Esophagus muscularis mucosa (tissue), 4 donors: ENCODE measurements around the gene HPS4. TPM values are rescaled to one million over a fixed set of nuclear protein-coding genes. Genes with fewer than 3 reads are reported as not detected.

ENCODE experiments used
- DNase-seq: peaks from one replicate; pipeline ENCODE4 v3.0.0-alpha.2; 2017; ENCODE audit errors: extremely low spot score
- H3K27ac ChIP-seq, 4 donors: fragments of 200-600 bp; sonication (generic); replicated peaks in 1 of 4; 1 replicate in 3 of 4; 2 replicates in 1 of 4; pipeline ENCODE4 v1.5.1; 2016 to 2019; ENCODE audit warnings: mild to moderate bottlenecking in 1 of 4
- H3K27me3 ChIP-seq, 4 donors: fragments of 200-600 bp; sonication (generic); one replicate each; pipeline versions ENCODE4 v1.5.1 to v1.6.0; 2016 to 2019
- H3K36me3 ChIP-seq, 4 donors: fragments of 200-600 bp; sonication (generic); one replicate each; pipeline ENCODE4 v1.5.1; 2016 to 2019
- H3K4me1 ChIP-seq, 4 donors: fragments of 200-600 bp; sonication (generic); one replicate each; pipeline ENCODE4 v1.5.1; 2016 to 2019
- H3K4me3 ChIP-seq, 4 donors: fragments of 200-600 bp; sonication (generic); 1 replicate in 2 of 4; 2 replicates in 2 of 4; pipeline ENCODE4 v1.5.1; 2016 to 2019; ENCODE audit warnings: mild to moderate bottlenecking in 4 of 4, moderate library complexity in 1 of 4
- H3K9me3 ChIP-seq, 4 donors: fragments of 200-600 bp; sonication (generic); 1 replicate in 3 of 4; 2 replicates in 1 of 4; pipeline ENCODE4 v1.5.1; 2016 to 2019
- EP300 ChIP-seq: sonication (generic); formaldehyde crosslinking; IDR thresholded peaks from one replicate; pipeline ENCODE4 v1.6.1; 2017; ENCODE audit warnings: antibody characterized with exemption
- POLR2A ChIP-seq: fragments of 450-650 bp; IDR thresholded peaks from one replicate; pipeline ENCODE4 v1.6.1; 2017; ENCODE audit warnings: antibody characterized with exemption, moderate library complexity, mild to moderate bottlenecking, low read depth
- POLR2AphosphoS5 ChIP-seq, 2 donors: sonication (generic); formaldehyde crosslinking; IDR thresholded peaks; one replicate each; pipeline ENCODE4 v1.6.1; 2017; ENCODE audit warnings: antibody characterized with exemption in 2 of 2
- WGBS: methylation state at CpG from one replicate; pipeline ENCODE4 v1.1.5; 2018; 5-methylcytosine and 5-hydroxymethylcytosine counted together
- intact Hi-C: fragments of 100-400 bp; cut with DNase I; formaldehyde crosslinking; loops from one replicate; pipeline ENCODE4 v1.15.1; 2023
- total RNA-seq, 4 donors: library from RNA; depleted of rRNA; stranded (reverse); fragments of >200 nt; gene quantifications; one replicate each; pipeline versions ENCODE4 v1.1.0 to v1.2.1, GENCODE V29; 2016
- TF ChIP-seq, protein P1 (sequence below), 3 experiments: fragments of 200-600 bp in 2 of 3; fragments of 450-650 bp in 1 of 3; sonication (generic) in 2 of 3; IDR thresholded peaks; one replicate each; pipeline ENCODE4 v1.5.1; 2017 to 2019; ENCODE audit warnings: antibody characterized with exemption in 3 of 3, mild to moderate bottlenecking in 2 of 3, moderate library complexity in 1 of 3

HPS4 gene
- total RNA-seq, 4 donors from 2014 or later, result 15.4 to 17.9 (median 17.5) TPM

DNA sequence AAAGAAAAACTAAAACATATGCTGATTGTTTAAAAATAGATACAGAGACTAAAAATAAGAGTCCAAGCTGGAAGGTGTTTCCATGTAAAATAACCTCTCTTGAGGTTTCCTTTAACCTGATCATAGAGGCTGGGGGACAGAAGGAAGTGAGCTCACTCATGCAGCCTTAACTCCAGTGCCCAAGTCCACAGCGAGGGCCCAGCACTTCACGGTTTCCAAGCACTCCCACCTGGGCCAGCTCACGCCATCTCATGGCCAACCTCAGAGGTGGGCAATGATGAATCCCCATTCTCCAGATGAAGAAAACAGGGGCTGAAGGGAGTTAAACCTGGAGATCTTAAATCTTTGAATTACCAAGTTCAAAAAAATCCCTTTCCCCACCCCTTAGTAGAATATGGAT is 43.6 kb upstream of the HPS4 start:
- H3K27ac ChIP-seq, result no peak overlapping the region
- no peak overlapping the region for H3K4me3 ChIP-seq
- WGBS, result 65% methylated on average over 3 of the region's 3 CpGs
- no peaks in the 10 kb centered on the region for H3K9me3 ChIP-seq
- H3K4me1 ChIP-seq, result peaks cover 0 to 6% (median 0%) of the 10 kb centered on the region in 4 donors
- intact Hi-C loops, result no loop called here
- no peak for DNase-seq
- peaks cover 6 to 80% (median 30%) of the 10 kb centered on the region in 4 donors for H3K36me3 ChIP-seq
- TF ChIP-seq POLR2AphosphoS5 (IDR thresholded peaks at IDR 0.05) (no peak), EP300 (no peak), POLR2A (no peak)
- TF ChIP-seq, protein P1, sequence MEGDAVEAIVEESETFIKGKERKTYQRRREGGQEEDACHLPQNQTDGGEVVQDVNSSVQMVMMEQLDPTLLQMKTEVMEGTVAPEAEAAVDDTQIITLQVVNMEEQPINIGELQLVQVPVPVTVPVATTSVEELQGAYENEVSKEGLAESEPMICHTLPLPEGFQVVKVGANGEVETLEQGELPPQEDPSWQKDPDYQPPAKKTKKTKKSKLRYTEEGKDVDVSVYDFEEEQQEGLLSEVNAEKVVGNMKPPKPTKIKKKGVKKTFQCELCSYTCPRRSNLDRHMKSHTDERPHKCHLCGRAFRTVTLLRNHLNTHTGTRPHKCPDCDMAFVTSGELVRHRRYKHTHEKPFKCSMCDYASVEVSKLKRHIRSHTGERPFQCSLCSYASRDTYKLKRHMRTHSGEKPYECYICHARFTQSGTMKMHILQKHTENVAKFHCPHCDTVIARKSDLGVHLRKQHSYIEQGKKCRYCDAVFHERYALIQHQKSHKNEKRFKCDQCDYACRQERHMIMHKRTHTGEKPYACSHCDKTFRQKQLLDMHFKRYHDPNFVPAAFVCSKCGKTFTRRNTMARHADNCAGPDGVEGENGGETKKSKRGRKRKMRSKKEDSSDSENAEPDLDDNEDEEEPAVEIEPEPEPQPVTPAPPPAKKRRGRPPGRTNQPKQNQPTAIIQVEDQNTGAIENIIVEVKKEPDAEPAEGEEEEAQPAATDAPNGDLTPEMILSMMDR (IDR thresholded peaks at IDR 0.05), result no peak
- H3K27me3 ChIP-seq, result no peaks in the 10 kb centered on the region

GRCh38 chr22:26525946-26526564 is 42.5 kb upstream of the HPS4 start:
- intact Hi-C loops, result no loop called here
- 88% methylated on average over 7 of the region's 7 CpGs for WGBS

GRCh38 chr22:26524870-26525269 is 41.3 kb upstream of the HPS4 start:
- Histone ChIP-seq H3K27me3 (no peaks in the 10 kb centered on the region), H3K4me3 (no peak overlapping the region), H3K36me3 (peaks cover 0 to 60% (median 17%) of the 10 kb centered on the region in 4 donors), H3K4me1 (peaks cover 0 to 6% (median 0%) of the 10 kb centered on the region in 4 donors), H3K27ac (no peak overlapping the region), H3K9me3 (no peaks in the 10 kb centered on the region)
- no peak for DNase-seq
- TF ChIP-seq POLR2AphosphoS5 (IDR thresholded peaks at IDR 0.05) (no peak), EP300 (no peak), POLR2A (no peak)
- TF ChIP-seq, protein P1 (IDR thresholded peaks at IDR 0.05), result no peak
- 93% methylated on average over 4 of the region's 4 CpGs for WGBS
- intact Hi-C loops, result no loop called here

More at GRCh38 chr22:26525946-26526564, 42.5 kb upstream of the HPS4 start:
- Histone ChIP-seq H3K4me3 (no peak overlapping the region), H3K27me3 (no peaks in the 10 kb centered on the region), H3K36me3 (peaks cover 0 to 71% (median 23%) of the 10 kb centered on the region in 4 donors), H3K9me3 (no peaks in the 10 kb centered on the region), H3K27ac (no peak overlapping the region), H3K4me1 (peaks cover 0 to 6% (median 0%) of the 10 kb centered on the region in 4 donors)
- no peak for DNase-seq
- TF ChIP-seq POLR2AphosphoS5 (IDR thresholded peaks at IDR 0.05), result no peak
- no peak for TF ChIP-seq POLR2A
- TF ChIP-seq, protein P1 (IDR thresholded peaks at IDR 0.05), result no peak
- TF ChIP-seq EP300, result no peak

DNA sequence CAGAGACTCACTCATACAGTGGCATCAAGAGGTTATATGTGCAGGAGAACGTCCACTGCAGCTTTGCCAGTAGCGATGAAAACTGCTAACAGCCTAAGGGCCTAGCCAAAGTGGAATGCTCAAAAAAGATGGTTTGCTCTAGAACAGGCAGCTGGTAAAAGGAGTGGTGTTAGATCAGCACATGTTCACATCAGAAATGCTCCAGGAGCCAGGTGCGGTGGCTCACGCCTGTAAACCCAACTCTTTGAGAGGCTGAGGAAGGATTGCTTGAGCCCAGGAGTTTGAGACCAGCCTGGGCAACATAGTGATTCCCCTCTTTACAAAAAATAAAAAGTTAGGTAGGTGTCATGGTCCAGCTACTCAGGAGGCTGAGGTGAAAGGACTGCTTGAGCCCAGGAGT is 39.0 kb upstream of the HPS4 start:
- WGBS, result 88% methylated on average over 4 of the region's 4 CpGs
- Histone ChIP-seq H3K4me1 (peaks cover 0 to 6% (median 0%) of the 10 kb centered on the region in 4 donors), H3K36me3 (peaks cover 0 to 42% (median 10%) of the 10 kb centered on the region in 4 donors), H3K27ac (no peak overlapping the region), H3K27me3 (no peaks in the 10 kb centered on the region), H3K4me3 (no peak overlapping the region), H3K9me3 (no peaks in the 10 kb centered on the region)
- no peak for TF ChIP-seq POLR2A
- intact Hi-C loops, result no loop called here
- no peak for DNase-seq

DNA sequence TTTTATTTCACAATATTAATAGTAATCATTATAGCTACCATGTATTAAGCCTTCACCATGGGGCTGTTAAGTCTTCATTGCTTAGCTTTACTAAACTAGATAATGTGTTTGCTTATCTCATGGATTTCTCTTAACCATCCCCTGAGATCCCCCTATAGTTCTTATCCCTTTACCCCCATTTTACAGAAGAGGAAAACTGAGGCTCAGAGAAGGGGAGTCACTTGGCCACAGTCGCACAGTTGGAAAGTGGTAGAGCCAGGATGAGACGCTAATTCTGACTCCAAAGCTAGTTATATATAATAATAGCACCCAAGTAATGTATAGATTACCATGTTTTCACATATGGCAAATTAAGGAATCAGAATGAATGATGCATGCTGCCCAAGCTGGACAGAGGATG is 38.4 kb upstream of the HPS4 start:
- no peaks in the 10 kb centered on the region for H3K27me3 ChIP-seq
- 97% methylated on average over 2 of the region's 2 CpGs for WGBS
- H3K9me3 ChIP-seq, result no peaks in the 10 kb centered on the region
- DNase-seq, result no peak
- intact Hi-C loops, result no loop called here
- H3K27ac ChIP-seq, result no peak overlapping the region
- TF ChIP-seq POLR2A (no peak), EP300 (no peak), POLR2AphosphoS5 (IDR thresholded peaks at IDR 0.05) (no peak)
- TF ChIP-seq, protein P1 (IDR thresholded peaks at IDR 0.05), result no peak
- no peak overlapping the region for H3K4me3 ChIP-seq
- peaks cover 0 to 38% (median 7%) of the 10 kb centered on the region in 4 donors for H3K36me3 ChIP-seq
- peaks cover 0 to 6% (median 0%) of the 10 kb centered on the region in 4 donors for H3K4me1 ChIP-seq
